CD4-positive, alpha-beta memory T cell (primary cell): ENCODE measurements around the gene CCDC102A. TPM values are rescaled to one million over a fixed set of nuclear protein-coding genes. Genes with fewer than 3 reads are reported as not detected.

Source experiments
- CTCF ChIA-PET: fragments of 350-600 bp; sonication (Branson Sonifier 250); formaldehyde crosslinking; loops from one replicate; lab custom pipeline; 2021; ENCODE audit warnings: inconsistent platforms; ENCODE audit not compliant: partially characterized antibody; lab: Charles Lee
- POLR2A ChIA-PET: fragments of 350-600 bp; sonication (Branson Sonifier 250); formaldehyde crosslinking; loops from one replicate; lab custom pipeline; 2021; ENCODE audit not compliant: partially characterized antibody; lab: Charles Lee
- DNase-seq, 5 donors: peaks; one replicate each; pipeline versions ENCODE4 v3.0.0 to v3.0.0-alpha.2; 2020 to 2022; ENCODE audit warnings: mixed read lengths in 1 of 5
- H3K27ac ChIP-seq: one replicate; pipeline ENCODE4 v1.7.0; 2013; ENCODE audit warnings: low read depth, low read length
- H3K27me3 ChIP-seq: 2 replicates; pipeline ENCODE4 v1.7.0; 2013; ENCODE audit warnings: mild to moderate bottlenecking, low read length, moderate library complexity; ENCODE audit not compliant: insufficient read depth
- H3K36me3 ChIP-seq: 2 replicates; pipeline ENCODE4 v1.7.0; 2013; ENCODE audit warnings: mild to moderate bottlenecking, low read length, moderate library complexity; ENCODE audit not compliant: insufficient read depth
- H3K4me1 ChIP-seq: 2 replicates; pipeline ENCODE4 v1.7.0; 2013; ENCODE audit warnings: mild to moderate bottlenecking, low read length, moderate library complexity; ENCODE audit not compliant: insufficient read depth
- H3K4me3 ChIP-seq, 2 donors: one replicate each; pipeline ENCODE4 v1.7.0; 2013; ENCODE audit warnings: low read length in 2 of 2, mild to moderate bottlenecking in 1 of 2
- H3K9me3 ChIP-seq, 2 donors: one replicate each; pipeline ENCODE4 v1.7.0; 2013; ENCODE audit warnings: low read length in 2 of 2, control low read depth in 1 of 2; ENCODE audit not compliant: control insufficient read depth in 1 of 2
- H3K27ac Mint-ChIP-seq, 7 donors: one replicate each; pipeline ENCODE4 v1.8.0; 2020 to 2021; ENCODE audit warnings: mixed read lengths in 7 of 7, mild to moderate bottlenecking in 6 of 7, inconsistent platforms in 3 of 7, moderate library complexity in 3 of 7
- H3K27me3 Mint-ChIP-seq, 2 donors: one replicate each; pipeline ENCODE4 v1.8.0; 2020 to 2021; ENCODE audit warnings: mixed read lengths in 2 of 2
- H3K36me3 Mint-ChIP-seq, 2 donors: one replicate each; pipeline ENCODE4 v1.8.0; 2020 to 2021; ENCODE audit warnings: mixed read lengths in 2 of 2, inconsistent platforms in 1 of 2, mild to moderate bottlenecking in 1 of 2
- H3K4me1 Mint-ChIP-seq, 4 donors: one replicate each; pipeline ENCODE4 v1.8.0; 2020 to 2021; ENCODE audit warnings: mixed read lengths in 4 of 4, mild to moderate bottlenecking in 1 of 4
- H3K4me3 Mint-ChIP-seq, 8 donors: one replicate each; pipeline ENCODE4 v1.8.0; 2020 to 2021; ENCODE audit warnings: mixed read lengths in 8 of 8, mild to moderate bottlenecking in 7 of 8, moderate library complexity in 6 of 8, inconsistent platforms in 3 of 8
- H3K9me3 Mint-ChIP-seq, 8 donors: one replicate each; pipeline ENCODE4 v1.8.0; 2020 to 2021; ENCODE audit warnings: mixed read lengths in 8 of 8, mild to moderate bottlenecking in 5 of 8, inconsistent platforms in 3 of 8, moderate library complexity in 1 of 8
- intact Hi-C: fragments of 100-400 bp; cut with micrococcal nuclease; formaldehyde crosslinking; loops from one replicate; pipeline ENCODE4 v1.15.1; 2023
- polyA plus RNA-seq, 2 donors: library from polyadenylated mRNA; unstranded; fragments of 300-500 nt; fragmentation: Illumina TruSeq; gene quantifications; one replicate each; pipeline ENCODE4 v1.2.3, GENCODE V29; 2021
- total RNA-seq, 2 experiments: library from RNA; stranded (reverse); gene quantifications; one replicate each; pipeline ENCODE4 v1.2.3, GENCODE V29; 2021

Gene CCDC102A
- total and polyA plus RNA-seq, 4 experiments from 2014 or later: 1.2 to 9.9 (median 5.1) TPM

DNA sequence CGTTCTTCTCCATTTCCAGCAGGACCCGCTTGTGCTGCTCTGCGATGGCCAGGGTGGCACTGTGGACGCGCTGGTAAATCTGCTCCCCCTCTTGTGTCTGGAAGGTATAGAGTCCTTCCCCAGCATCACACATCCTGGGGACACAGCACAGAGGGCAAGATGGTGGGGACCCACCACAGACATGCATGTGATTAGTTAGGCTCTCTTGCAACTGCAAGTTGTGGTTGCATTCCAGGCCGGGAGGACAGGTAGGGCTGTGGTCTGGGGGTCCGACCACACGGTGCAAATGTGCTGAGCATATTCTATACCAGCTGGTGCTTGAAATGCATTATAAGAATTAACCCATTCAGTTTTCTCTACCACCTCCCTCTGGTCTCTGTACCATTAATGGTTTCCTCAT, 62.5 kb downstream of the CCDC102A start:
- CTCF ChIA-PET: interaction anchor here (1.1 to 2.9 kb wide), 4 partner anchors 12 to 55 kb away, joined by 3 to 14 read pairs (median 7); partner anchors contain the start of genes DOK4 and POLR2C
- H3K4me3 ChIP-seq: no peak overlapping the region
- H3K27ac ChIP-seq: no peak overlapping the region
- Mint-ChIP-seq H3K9me3 (peaks cover 0 to 2% (median 0%) of the 10 kb centered on the region in 8 donors), H3K36me3 (peaks cover 13 to 32% of the 10 kb centered on the region in 2 donors), H3K4me1 (peaks cover 6 to 12% (median 9%) of the 10 kb centered on the region in 4 donors), H3K27ac (peak overlapping the region in 1 of 7 donors; percentile 36), H3K27me3 (no peaks in the 10 kb centered on the region), H3K4me3 (no peak overlapping the region)
- POLR2A ChIA-PET: interaction anchor here (2.7 to 3.5 kb wide), 2 partner anchors 9 to 12 kb away, joined by 10 to 16 read pairs; partner anchors contain the start of gene POLR2C
- peaks cover 17% of the 10 kb centered on the region for H3K4me1 ChIP-seq
- DNase-seq: no peak
- H3K9me3 ChIP-seq: no peaks in the 10 kb centered on the region
- no peaks in the 10 kb centered on the region for H3K27me3 ChIP-seq
- H3K36me3 ChIP-seq: peaks cover 30% of the 10 kb centered on the region
- intact Hi-C loops: no loop called here

DNA sequence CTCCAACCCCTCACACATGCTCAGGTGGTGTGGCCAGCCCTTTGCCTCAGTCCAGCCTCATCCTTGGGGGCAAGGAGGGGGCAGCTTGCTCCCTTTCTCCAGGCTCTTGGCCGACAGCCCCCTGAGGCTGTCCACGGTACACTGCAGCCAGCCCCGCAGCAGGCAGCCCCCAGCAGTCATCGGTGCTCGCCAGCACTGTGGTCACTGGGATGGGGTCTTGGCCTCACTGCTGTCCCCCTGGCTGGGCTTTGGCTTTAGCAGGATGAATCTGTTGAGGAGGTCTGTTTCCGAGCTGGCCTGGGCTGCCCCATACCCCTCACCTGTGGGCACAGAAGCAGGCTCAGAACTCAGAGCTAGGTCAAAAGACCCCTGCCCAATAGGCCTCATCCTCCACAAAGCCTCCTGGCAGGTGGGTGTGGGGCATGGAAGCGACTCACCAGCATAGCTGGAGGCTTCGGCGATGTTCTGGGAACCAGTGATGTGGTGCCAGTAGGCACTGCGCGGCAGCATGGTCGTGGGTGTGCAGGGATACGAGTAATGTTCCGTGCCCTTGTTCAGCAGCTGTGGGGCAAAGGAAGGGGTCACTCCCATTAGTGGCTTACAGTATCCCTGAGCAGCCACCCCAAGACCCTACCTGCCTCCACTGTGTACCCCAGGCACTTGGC, 63.1 kb downstream of the CCDC102A start:
- H3K27me3 ChIP-seq: no peaks in the 10 kb centered on the region
- no peak overlapping the region for H3K27ac Mint-ChIP-seq
- no peak overlapping the region for H3K4me3 ChIP-seq
- H3K9me3 Mint-ChIP-seq: peaks cover 0 to 2% (median 0%) of the 10 kb centered on the region in 8 donors
- peaks cover 19 to 38% of the 10 kb centered on the region in 2 donors for H3K36me3 Mint-ChIP-seq
- POLR2A ChIA-PET: interaction anchor here (0.9 to 3.5 kb wide), 4 partner anchors 8 to 12 kb away, joined by 3 to 16 read pairs (median 8); partner anchors contain the start of gene POLR2C
- CTCF ChIA-PET: interaction anchor here (1.1 to 2.9 kb wide), 3 partner anchors 13 to 55 kb away, joined by 3 to 14 read pairs (median 7); partner anchors contain the start of gene DOK4
- H3K4me1 ChIP-seq: peaks cover 17% of the 10 kb centered on the region
- H3K4me3 Mint-ChIP-seq: no peak overlapping the region
- H3K36me3 ChIP-seq: peaks cover 36% of the 10 kb centered on the region
- peaks cover 7 to 12% (median 9%) of the 10 kb centered on the region in 4 donors for H3K4me1 Mint-ChIP-seq
- no peaks in the 10 kb centered on the region for H3K9me3 ChIP-seq
- intact Hi-C loops: no loop called here
- no peak for DNase-seq
- H3K27ac ChIP-seq: no peak overlapping the region
- H3K27me3 Mint-ChIP-seq: no peaks in the 10 kb centered on the region

DNA sequence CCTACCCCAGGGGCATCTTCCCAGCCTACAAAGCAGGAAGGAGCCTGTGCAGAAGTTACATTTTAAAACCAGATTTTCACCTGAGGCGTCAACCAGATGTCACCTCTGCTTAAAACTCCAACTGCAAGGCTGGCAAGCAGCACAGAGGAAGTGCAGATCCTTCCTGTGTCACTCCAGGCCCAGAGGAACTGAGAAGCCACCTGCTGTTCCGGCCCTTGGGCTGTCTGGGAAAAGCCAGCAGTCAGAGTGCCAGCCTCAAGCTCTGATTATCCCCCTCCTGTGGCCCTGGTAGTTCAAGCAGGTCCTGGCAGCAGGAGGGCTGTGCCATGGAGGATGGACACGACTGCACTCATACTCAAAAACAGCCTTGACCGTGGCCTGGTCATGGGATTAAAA, 63.7 kb downstream of the CCDC102A start:
- intact Hi-C loops: no loop called here
- H3K4me3 Mint-ChIP-seq: no peak overlapping the region
- H3K36me3 ChIP-seq: peaks cover 38% of the 10 kb centered on the region
- H3K4me1 ChIP-seq: peaks cover 17% of the 10 kb centered on the region
- peaks cover 23 to 43% of the 10 kb centered on the region in 2 donors for H3K36me3 Mint-ChIP-seq
- peaks cover 0 to 2% (median 0%) of the 10 kb centered on the region in 8 donors for H3K9me3 Mint-ChIP-seq
- H3K27ac ChIP-seq: no peak overlapping the region
- H3K4me3 ChIP-seq: no peak overlapping the region
- H3K27me3 Mint-ChIP-seq: no peaks in the 10 kb centered on the region
- peaks cover 8 to 12% (median 10%) of the 10 kb centered on the region in 4 donors for H3K4me1 Mint-ChIP-seq
- ChIA-PET POLR2A (interaction anchor here (0.9 to 3.5 kb wide), 3 partner anchors 9 to 13 kb away, joined by 3 to 16 read pairs (median 5); partner anchors contain the start of gene POLR2C), CTCF (interaction anchor here (2.9 kb wide), 1 partner anchor 47 kb away, joined by 14 read pairs; no protein-coding TSS in a partner anchor)
- H3K27me3 ChIP-seq: no peaks in the 10 kb centered on the region
- no peak for DNase-seq
- peak overlapping the region in 1 of 7 donors; percentile 35 for H3K27ac Mint-ChIP-seq
- H3K9me3 ChIP-seq: no peaks in the 10 kb centered on the region

DNA sequence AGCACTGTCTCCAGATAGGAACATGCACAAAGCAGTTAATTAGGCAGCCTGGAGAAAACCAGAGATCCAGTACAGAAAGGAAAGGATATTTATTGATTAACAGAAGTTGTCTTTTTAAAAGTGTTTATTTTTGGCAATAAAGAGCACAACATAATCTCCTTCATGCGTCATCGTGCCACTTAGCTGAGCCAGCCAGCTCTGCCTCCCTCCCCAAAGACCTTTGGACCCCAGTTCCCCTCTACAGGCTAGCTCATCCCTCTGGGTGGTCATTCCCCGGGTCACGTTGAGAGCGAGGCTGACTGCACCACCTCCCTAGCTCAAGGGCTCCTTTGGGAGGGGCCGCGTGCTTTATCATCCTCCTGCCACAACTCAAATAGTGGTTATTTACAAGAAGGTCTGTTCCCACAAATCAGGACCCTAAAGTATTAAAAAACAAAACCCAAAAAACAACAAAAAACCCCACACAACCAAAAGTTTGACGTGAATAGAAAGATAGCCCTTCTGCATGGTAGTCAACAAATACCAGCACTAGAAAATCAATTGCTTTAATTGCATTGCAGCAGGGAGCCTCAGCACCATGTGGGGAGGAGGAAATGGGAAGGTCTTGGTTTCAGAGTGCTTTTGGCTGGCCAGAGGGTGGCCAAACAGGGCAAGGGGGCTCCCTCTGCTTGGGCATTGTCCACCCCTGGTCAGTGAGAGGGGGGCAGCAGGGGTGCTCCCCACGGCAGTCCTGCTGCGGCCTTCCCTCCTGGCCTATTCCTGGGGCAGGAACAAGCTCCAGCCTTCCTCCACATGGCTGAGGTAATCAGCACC, 64.3 kb downstream of the CCDC102A start:
- Histone ChIP-seq H3K27ac (no peak overlapping the region), H3K4me3 (no peak overlapping the region), H3K4me1 (peaks cover 15% of the 10 kb centered on the region), H3K36me3 (peaks cover 38% of the 10 kb centered on the region), H3K27me3 (no peaks in the 10 kb centered on the region), H3K9me3 (no peaks in the 10 kb centered on the region)
- ChIA-PET POLR2A (interaction anchor here (0.9 to 3.5 kb wide), 2 partner anchors 8 to 10 kb away, joined by 5 to 16 read pairs; partner anchors contain the start of gene POLR2C), CTCF (no interaction called here)
- DNase-seq: no peak
- H3K9me3 Mint-ChIP-seq: peaks cover 0 to 2% (median 0%) of the 10 kb centered on the region in 8 donors
- intact Hi-C loops: no loop called here
- H3K4me1 Mint-ChIP-seq: peaks cover 8 to 12% (median 10%) of the 10 kb centered on the region in 4 donors
- H3K27ac Mint-ChIP-seq: peak overlapping the region in 2 of 7 donors; percentile 35 to 74
- no peaks in the 10 kb centered on the region for H3K27me3 Mint-ChIP-seq
- H3K4me3 Mint-ChIP-seq: no peak overlapping the region
- peaks cover 27 to 46% of the 10 kb centered on the region in 2 donors for H3K36me3 Mint-ChIP-seq

DNA sequence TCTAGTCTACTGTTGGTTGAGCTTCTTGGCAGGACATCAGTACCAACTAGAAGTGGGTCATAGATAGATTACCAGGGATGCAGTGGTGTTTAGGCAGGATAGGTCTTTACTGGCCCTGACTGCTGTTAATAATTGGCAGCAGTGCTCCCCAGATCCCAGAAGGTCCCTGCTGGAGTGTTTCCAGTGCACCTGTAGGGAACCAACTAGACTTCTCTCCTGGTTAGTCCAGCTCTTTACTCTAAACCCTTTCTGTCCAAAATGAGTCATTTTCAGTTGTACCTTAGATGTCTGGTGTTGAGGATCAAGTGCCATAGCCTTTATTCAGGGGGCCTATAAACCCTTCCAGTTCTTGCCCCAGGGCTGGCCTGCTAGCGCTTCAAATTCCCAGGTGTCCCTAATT, 65.2 kb downstream of the CCDC102A start:
- intact Hi-C loops: no loop called here
- ChIA-PET CTCF (no interaction called here), POLR2A (interaction anchor here (0.9 kb wide), 2 partner anchors 9 to 66 kb away, joined by 3 read pairs; partner anchors contain the start of gene POLR2C)
- Histone ChIP-seq H3K27me3 (no peaks in the 10 kb centered on the region), H3K9me3 (no peaks in the 10 kb centered on the region), H3K27ac (no peak overlapping the region), H3K4me1 (peaks cover 6% of the 10 kb centered on the region), H3K36me3 (peaks cover 43% of the 10 kb centered on the region), H3K4me3 (no peak overlapping the region)
- H3K9me3 Mint-ChIP-seq: peaks cover 0 to 2% (median 0%) of the 10 kb centered on the region in 8 donors
- peaks cover 28 to 50% of the 10 kb centered on the region in 2 donors for H3K36me3 Mint-ChIP-seq
- H3K27me3 Mint-ChIP-seq: no peaks in the 10 kb centered on the region
- no peak for DNase-seq
- H3K4me1 Mint-ChIP-seq: peaks cover 5 to 7% (median 6%) of the 10 kb centered on the region in 4 donors
- H3K4me3 Mint-ChIP-seq: no peak overlapping the region
- H3K27ac Mint-ChIP-seq: peak overlapping the region in 2 of 7 donors; percentile 12 to 40

DNA sequence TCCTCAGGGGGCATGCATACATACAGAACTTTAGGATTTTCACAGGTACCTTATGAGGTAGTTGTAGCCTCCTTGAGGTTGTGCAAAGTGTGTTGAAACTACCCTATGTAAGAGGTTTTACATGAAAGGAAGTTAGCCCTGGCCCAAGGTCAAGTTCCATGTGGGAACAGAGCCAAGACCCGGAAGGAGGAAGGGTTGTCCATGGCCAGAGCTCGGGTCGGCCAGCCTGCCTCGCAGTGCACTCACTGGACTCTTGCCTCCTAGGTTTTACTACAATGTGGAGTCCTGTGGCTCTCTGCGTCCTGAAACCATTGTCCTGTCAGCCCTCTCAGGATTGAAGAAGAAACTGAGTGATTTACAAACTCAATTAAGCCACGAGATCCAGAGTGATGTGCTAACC, 65.7 kb downstream of the CCDC102A start:
- no peak overlapping the region for H3K4me3 Mint-ChIP-seq
- peaks cover 0 to 2% (median 0%) of the 10 kb centered on the region in 8 donors for H3K9me3 Mint-ChIP-seq
- Histone ChIP-seq H3K36me3 (peaks cover 48% of the 10 kb centered on the region), H3K27me3 (no peaks in the 10 kb centered on the region), H3K27ac (no peak overlapping the region), H3K4me1 (peaks cover 6% of the 10 kb centered on the region), H3K9me3 (no peaks in the 10 kb centered on the region), H3K4me3 (no peak overlapping the region)
- peaks cover 33 to 55% of the 10 kb centered on the region in 2 donors for H3K36me3 Mint-ChIP-seq
- no peak for DNase-seq
- CTCF ChIA-PET: no interaction called here
- peak overlapping the region in 1 of 7 donors; percentile 40 for H3K27ac Mint-ChIP-seq
- H3K4me1 Mint-ChIP-seq: peaks cover 5 to 7% (median 6%) of the 10 kb centered on the region in 4 donors
- no peaks in the 10 kb centered on the region for H3K27me3 Mint-ChIP-seq
- POLR2A ChIA-PET: interaction anchor here (0.9 kb wide), 2 partner anchors 8 to 66 kb away, joined by 3 read pairs; partner anchors contain the start of gene POLR2C
- intact Hi-C loops: no loop called here
